ENCODE data around the gene LDLRAD2.

DNA sequence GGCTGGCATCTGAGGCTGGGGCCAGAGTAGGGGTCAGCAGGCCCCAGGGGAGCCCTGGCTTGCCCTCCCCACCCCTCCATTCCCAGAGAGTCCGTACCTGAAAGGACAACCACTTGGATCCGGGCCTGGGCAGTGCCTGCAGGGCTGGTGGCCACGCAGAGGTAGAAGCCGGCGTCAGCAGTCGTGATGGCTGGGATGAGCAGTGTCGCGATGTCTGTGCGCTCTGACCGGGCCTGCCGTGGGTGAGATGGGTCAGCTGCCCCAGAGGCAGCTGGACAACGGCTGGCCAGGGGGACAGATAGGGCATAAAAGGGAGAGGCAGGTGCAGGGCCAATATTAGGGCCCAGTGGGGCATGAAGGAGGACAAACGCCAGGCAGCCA, 42.7 kb downstream of the LDLRAD2 start:
- TF ChIP-seq, protein P1, sequence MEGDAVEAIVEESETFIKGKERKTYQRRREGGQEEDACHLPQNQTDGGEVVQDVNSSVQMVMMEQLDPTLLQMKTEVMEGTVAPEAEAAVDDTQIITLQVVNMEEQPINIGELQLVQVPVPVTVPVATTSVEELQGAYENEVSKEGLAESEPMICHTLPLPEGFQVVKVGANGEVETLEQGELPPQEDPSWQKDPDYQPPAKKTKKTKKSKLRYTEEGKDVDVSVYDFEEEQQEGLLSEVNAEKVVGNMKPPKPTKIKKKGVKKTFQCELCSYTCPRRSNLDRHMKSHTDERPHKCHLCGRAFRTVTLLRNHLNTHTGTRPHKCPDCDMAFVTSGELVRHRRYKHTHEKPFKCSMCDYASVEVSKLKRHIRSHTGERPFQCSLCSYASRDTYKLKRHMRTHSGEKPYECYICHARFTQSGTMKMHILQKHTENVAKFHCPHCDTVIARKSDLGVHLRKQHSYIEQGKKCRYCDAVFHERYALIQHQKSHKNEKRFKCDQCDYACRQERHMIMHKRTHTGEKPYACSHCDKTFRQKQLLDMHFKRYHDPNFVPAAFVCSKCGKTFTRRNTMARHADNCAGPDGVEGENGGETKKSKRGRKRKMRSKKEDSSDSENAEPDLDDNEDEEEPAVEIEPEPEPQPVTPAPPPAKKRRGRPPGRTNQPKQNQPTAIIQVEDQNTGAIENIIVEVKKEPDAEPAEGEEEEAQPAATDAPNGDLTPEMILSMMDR (IDR thresholded peaks at IDR 0.05) = no peak
- TF ChIP-seq POLR2A (IDR thresholded peaks at IDR 0.05) = no peak
- no peak for TF ChIP-seq POLR2AphosphoS5 (IDR thresholded peaks at IDR 0.05)
